HL-60 (cell line): ENCODE results near the gene ITPRIP.

Source experiments
- DNase-seq, 2 experiments: peaks; one replicate each; pipeline ENCODE4 v3.0.0-alpha.2; 2010 to 2020; ENCODE audit warnings: low read depth in 1 of 2, low spot score in 1 of 2
- H3K27ac ChIP-seq: fragments of 250-450 bp; sonication (Bioruptor Pico); replicated peaks from 2 replicates; pipeline ENCODE4 v1.5.1; 2020; ENCODE audit warnings: mild to moderate bottlenecking, moderate library complexity
- H3K27me3 ChIP-seq: fragments of 250-450 bp; sonication (Bioruptor Pico); 2 replicates; pipeline ENCODE4 v1.5.1; 2021; ENCODE audit warnings: mild to moderate bottlenecking, moderate library complexity; ENCODE audit not compliant: insufficient read depth, poor library complexity, severe bottlenecking
- H3K4me3 ChIP-seq: replicated peaks from 2 replicates; pipeline ENCODE4 v1.5.1; 2011; ENCODE audit warnings: mild to moderate bottlenecking, control low read depth, low read length; ENCODE audit not compliant: insufficient read depth
- GABPA ChIP-seq: IDR thresholded peaks from 2 replicates; pipeline ENCODE4 v1.6.1; 2012; ENCODE audit warnings: low read depth
- POLR2AphosphoS5 ChIP-seq: IDR thresholded peaks from 2 replicates; pipeline ENCODE4 v1.6.1; 2012; ENCODE audit warnings: low read depth
- SPI1 ChIP-seq: IDR thresholded peaks from 2 replicates; pipeline ENCODE4 v1.6.1; 2012; ENCODE audit warnings: low read depth, mild to moderate bottlenecking, borderline replicate concordance
- TF ChIP-seq, protein P1 (sequence below): IDR thresholded peaks from 2 replicates; pipeline ENCODE4 v1.6.1; 2012; ENCODE audit warnings: low read depth; ENCODE audit not compliant: insufficient replicate concordance
- TF ChIP-seq, protein P2 (sequence below): IDR thresholded peaks from one replicate; pipeline ENCODE4 v1.5.1; 2011; ENCODE audit warnings: low read length, control low read depth, inconsistent platforms; ENCODE audit not compliant: insufficient read depth

Gene ITPRIP

DNA sequence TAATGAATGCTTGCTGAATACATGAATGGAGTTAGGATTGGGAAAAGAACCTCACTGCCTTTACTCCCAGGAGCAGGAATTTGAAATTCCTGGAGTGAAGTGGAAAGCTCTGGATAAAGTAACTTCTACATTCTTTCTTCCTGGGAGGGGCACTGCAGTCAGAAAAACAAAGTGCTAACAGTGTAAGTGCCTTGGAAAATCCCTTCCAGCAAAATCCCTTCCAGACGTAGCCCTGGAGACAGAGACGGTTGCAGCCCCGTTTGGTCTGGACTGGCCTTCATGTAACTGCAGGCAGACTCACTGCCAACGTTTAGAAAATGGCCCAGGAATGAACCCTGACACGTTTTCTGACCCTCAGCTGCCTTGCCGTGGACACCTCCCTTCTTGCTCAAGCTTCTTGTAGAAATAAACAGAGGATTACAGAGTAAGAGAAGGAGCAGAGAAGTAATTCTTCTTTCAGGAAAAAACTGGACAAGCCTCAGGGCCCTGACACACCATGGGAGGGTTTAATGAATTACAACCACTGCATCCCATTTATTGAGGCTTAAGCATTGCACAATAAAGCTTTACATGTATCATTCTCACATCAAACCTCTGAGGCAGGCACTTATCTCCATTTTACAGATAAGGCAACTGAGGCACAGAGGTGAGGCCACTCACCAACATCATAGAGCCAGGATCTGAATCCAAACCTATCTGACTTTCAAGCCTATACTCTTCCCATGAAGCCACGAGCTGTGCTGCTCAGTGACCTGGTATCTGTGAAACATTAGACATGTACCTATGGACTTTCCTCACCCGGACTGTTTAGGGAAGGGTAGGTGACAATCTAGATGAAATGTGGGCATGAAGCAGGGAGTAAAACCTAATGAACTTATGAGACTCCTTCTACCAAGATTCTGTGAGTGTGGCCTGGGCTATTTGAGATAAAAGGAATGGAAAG is 7.8 kb downstream of the ITPRIP start:
- TF ChIP-seq, protein P1, sequence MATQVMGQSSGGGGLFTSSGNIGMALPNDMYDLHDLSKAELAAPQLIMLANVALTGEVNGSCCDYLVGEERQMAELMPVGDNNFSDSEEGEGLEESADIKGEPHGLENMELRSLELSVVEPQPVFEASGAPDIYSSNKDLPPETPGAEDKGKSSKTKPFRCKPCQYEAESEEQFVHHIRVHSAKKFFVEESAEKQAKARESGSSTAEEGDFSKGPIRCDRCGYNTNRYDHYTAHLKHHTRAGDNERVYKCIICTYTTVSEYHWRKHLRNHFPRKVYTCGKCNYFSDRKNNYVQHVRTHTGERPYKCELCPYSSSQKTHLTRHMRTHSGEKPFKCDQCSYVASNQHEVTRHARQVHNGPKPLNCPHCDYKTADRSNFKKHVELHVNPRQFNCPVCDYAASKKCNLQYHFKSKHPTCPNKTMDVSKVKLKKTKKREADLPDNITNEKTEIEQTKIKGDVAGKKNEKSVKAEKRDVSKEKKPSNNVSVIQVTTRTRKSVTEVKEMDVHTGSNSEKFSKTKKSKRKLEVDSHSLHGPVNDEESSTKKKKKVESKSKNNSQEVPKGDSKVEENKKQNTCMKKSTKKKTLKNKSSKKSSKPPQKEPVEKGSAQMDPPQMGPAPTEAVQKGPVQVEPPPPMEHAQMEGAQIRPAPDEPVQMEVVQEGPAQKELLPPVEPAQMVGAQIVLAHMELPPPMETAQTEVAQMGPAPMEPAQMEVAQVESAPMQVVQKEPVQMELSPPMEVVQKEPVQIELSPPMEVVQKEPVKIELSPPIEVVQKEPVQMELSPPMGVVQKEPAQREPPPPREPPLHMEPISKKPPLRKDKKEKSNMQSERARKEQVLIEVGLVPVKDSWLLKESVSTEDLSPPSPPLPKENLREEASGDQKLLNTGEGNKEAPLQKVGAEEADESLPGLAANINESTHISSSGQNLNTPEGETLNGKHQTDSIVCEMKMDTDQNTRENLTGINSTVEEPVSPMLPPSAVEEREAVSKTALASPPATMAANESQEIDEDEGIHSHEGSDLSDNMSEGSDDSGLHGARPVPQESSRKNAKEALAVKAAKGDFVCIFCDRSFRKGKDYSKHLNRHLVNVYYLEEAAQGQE, result no peak
- TF ChIP-seq POLR2AphosphoS5 (no peak), GABPA (no peak), SPI1 (no peak)
- TF ChIP-seq, protein P2, sequence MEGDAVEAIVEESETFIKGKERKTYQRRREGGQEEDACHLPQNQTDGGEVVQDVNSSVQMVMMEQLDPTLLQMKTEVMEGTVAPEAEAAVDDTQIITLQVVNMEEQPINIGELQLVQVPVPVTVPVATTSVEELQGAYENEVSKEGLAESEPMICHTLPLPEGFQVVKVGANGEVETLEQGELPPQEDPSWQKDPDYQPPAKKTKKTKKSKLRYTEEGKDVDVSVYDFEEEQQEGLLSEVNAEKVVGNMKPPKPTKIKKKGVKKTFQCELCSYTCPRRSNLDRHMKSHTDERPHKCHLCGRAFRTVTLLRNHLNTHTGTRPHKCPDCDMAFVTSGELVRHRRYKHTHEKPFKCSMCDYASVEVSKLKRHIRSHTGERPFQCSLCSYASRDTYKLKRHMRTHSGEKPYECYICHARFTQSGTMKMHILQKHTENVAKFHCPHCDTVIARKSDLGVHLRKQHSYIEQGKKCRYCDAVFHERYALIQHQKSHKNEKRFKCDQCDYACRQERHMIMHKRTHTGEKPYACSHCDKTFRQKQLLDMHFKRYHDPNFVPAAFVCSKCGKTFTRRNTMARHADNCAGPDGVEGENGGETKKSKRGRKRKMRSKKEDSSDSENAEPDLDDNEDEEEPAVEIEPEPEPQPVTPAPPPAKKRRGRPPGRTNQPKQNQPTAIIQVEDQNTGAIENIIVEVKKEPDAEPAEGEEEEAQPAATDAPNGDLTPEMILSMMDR, result no peak
- Histone ChIP-seq H3K27ac (peak overlapping the region; percentile 80), H3K4me3 (no peak overlapping the region), H3K27me3 (no peaks in the 10 kb centered on the region)
- no peak for DNase-seq

DNA sequence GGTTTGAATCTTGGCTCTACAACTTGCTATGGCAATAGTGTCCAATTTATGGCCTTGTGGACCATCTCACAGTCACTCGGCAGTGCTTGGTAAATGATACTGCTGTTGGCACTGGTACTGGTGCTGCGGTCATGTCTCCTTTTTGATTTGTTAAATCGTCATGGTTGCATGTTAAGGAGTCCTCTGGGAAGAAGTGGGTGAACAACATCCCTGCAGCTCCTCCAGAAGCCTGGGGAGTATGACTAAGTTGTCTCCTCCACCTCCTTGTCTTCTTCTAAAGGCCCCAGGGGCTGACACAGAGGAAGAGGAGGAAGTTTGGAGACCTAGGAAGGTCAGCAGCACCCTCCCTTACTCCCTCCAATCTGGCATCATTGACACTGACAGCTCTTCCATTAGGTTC is 8.5 kb downstream of the ITPRIP start:
- TF ChIP-seq GABPA (no peak), POLR2AphosphoS5 (no peak), SPI1 (no peak)
- TF ChIP-seq, protein P2, result no peak
- TF ChIP-seq, protein P1, result no peak
- Histone ChIP-seq H3K4me3 (no peak overlapping the region), H3K27me3 (no peaks in the 10 kb centered on the region), H3K27ac (peak overlapping the region; percentile 80)
- no peak for DNase-seq

DNA sequence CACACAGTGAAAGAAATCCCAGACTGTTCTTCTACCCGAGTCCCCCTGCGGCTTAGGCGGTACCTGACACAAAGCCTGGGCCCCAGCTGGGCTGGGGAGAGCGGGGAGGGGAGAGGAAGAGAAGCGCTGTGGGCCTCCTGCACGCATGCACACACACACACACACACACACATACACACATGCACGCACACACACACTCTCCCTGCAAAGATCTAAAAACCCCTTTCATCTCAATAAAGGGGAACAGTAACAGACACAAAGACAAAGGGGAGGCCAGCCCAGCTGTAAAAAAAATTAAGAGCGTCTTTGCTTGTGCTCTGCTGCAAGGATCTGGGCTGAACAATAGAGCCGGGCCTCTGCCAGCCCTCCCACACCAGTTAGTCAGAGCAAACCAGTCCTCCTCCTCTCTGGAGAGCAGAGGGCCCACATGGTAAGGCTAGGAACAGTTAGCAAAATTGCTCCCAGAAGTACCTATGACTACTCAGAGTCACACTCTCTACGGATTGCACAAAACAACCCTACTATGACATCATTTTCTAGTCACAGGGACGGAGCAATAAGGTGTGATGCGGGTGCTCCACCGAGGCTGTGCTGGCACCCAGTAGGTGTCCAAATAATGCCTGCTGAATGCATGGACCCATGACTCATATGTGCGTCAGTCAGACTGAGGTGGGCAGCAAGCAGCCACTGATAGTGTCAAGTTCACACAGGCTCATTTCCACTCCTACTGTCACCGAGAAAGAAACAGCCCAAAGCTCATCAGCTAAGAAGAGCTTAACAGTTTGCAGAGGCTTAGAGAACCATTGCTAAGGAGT is 9.2 kb downstream of the ITPRIP start:
- TF ChIP-seq POLR2AphosphoS5 (peak; percentile 49; the same call in 1 of the 2 replicates), SPI1 (peak; percentile 68), GABPA (peak; percentile 59; the same call in 1 of the 2 replicates)
- TF ChIP-seq, protein P2, result no peak
- DNase-seq, result peak; percentile 87
- H3K27ac ChIP-seq, result peak overlapping the region; percentile 80
- H3K4me3 ChIP-seq, result peak overlapping the region; percentile 29
- H3K27me3 ChIP-seq, result no peaks in the 10 kb centered on the region
